ENCODE results near the gene STXBP2. TPM values are rescaled to one million over a fixed set of nuclear protein-coding genes. Genes with fewer than 3 reads are reported as not detected.

STXBP2 gene
- total and polyA plus RNA-seq, 9 of the 15 experiments (the other 6 are each of a cell fraction or from before 2014, with no cell fraction given): 2.5 to 163 (median 71.3) TPM

DNA sequence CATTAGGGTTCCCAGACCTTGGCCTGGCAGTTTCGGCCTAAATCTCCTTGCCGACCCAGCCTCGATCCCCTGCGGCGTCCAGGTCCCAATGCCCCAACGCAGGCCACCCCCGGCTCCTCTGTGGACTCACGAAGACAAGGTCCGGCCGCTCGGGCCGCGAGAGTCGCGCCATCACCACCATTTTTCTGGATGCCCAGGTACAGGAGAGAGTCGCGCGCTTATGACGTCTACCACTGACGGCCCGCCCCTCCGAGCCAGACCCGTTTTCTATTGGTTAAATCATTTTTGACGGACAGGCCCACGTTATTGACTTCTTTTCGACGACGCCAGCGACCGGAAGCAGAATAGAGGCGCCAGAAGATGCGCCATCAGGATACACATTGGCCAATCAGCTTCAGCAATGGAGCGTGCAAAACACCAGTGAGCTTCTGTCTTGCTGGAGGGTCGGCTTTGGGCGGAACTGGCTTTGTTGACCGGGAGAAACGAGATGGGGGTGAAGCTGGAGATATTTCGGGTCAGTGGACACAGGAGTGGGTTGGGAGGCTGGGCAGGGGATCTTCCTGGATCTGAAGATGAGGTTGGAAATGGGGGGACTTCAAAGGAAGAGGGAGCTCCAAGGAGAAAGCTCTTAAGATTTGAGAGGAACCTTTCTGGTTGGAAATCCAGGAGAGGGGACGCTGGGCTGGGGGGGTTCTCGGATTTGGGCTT, 7.4 kb upstream of the STXBP2 start, which contains the start of the genes PET100 and XAB2 (continued):
- TF ChIP-seq ZNF780A (CRISPR knock-in tag; IDR thresholded peaks at IDR 0.05) (no peak), RFX5 (IDR thresholded peaks at IDR 0.05; ENCODE audit: low read depth, low read length) (no peak), CBFA2T3 (IDR thresholded peaks at IDR 0.05) (no peak), CEBPB (tag; IDR thresholded peaks at IDR 0.05) (no peak), TGIF2 (CRISPR knock-in tag; IDR thresholded peaks at IDR 0.05) (no peak), MEF2D (tag; conservative IDR thresholded peaks at IDR 0.05; ENCODE audit: low read depth) (no peak), ZSCAN32 (CRISPR knock-in tag; IDR thresholded peaks at IDR 0.05) (no peak), SIN3A (IDR thresholded peaks at IDR 0.05; ENCODE audit: borderline replicate concordance in 2 of 2, control insufficient read depth in 1 of 2, low read depth in 2 of 2, low read length in 2 of 2) (peak; percentile 49 to 81; a peak in 3 of 4 replicates), HMG20A (CRISPR knock-in tag; conservative IDR thresholded peaks at IDR 0.05) (no peak)
- TF ChIP-seq, protein P1, sequence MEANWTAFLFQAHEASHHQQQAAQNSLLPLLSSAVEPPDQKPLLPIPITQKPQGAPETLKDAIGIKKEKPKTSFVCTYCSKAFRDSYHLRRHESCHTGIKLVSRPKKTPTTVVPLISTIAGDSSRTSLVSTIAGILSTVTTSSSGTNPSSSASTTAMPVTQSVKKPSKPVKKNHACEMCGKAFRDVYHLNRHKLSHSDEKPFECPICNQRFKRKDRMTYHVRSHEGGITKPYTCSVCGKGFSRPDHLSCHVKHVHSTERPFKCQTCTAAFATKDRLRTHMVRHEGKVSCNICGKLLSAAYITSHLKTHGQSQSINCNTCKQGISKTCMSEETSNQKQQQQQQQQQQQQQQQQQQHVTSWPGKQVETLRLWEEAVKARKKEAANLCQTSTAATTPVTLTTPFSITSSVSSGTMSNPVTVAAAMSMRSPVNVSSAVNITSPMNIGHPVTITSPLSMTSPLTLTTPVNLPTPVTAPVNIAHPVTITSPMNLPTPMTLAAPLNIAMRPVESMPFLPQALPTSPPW (CRISPR knock-in tag; IDR thresholded peaks at IDR 0.05): no peak; the same call in 1 of the 2 replicates
- TF ChIP-seq, protein P2, sequence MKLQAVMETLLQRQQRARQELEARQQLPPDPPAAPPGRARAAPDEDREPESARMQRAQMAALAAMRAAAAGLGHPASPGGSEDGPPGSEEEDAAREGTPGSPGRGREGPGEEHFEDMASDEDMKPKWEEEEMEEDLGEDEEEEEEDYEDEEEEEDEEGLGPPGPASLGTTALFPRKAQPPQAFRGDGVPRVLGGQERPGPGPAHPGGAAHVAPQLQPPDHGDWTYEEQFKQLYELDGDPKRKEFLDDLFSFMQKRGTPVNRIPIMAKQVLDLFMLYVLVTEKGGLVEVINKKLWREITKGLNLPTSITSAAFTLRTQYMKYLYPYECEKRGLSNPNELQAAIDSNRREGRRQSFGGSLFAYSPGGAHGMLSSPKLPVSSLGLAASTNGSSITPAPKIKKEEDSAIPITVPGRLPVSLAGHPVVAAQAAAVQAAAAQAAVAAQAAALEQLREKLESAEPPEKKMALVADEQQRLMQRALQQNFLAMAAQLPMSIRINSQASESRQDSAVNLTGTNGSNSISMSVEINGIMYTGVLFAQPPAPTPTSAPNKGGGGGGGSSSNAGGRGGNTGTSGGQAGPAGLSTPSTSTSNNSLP (IDR thresholded peaks at IDR 0.05; ENCODE audit: borderline replicate concordance, low read depth, low read length): no peak
- TF ChIP-seq, protein P3, sequence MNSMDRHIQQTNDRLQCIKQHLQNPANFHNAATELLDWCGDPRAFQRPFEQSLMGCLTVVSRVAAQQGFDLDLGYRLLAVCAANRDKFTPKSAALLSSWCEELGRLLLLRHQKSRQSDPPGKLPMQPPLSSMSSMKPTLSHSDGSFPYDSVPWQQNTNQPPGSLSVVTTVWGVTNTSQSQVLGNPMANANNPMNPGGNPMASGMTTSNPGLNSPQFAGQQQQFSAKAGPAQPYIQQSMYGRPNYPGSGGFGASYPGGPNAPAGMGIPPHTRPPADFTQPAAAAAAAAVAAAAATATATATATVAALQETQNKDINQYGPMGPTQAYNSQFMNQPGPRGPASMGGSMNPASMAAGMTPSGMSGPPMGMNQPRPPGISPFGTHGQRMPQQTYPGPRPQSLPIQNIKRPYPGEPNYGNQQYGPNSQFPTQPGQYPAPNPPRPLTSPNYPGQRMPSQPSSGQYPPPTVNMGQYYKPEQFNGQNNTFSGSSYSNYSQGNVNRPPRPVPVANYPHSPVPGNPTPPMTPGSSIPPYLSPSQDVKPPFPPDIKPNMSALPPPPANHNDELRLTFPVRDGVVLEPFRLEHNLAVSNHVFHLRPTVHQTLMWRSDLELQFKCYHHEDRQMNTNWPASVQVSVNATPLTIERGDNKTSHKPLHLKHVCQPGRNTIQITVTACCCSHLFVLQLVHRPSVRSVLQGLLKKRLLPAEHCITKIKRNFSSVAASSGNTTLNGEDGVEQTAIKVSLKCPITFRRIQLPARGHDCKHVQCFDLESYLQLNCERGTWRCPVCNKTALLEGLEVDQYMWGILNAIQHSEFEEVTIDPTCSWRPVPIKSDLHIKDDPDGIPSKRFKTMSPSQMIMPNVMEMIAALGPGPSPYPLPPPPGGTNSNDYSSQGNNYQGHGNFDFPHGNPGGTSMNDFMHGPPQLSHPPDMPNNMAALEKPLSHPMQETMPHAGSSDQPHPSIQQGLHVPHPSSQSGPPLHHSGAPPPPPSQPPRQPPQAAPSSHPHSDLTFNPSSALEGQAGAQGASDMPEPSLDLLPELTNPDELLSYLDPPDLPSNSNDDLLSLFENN (IDR thresholded peaks at IDR 0.05; ENCODE audit: low read depth in 2 of 2, low read length in 2 of 2): no peak; a peak in 1 of 4 replicates
- TF ChIP-seq, protein P4, sequence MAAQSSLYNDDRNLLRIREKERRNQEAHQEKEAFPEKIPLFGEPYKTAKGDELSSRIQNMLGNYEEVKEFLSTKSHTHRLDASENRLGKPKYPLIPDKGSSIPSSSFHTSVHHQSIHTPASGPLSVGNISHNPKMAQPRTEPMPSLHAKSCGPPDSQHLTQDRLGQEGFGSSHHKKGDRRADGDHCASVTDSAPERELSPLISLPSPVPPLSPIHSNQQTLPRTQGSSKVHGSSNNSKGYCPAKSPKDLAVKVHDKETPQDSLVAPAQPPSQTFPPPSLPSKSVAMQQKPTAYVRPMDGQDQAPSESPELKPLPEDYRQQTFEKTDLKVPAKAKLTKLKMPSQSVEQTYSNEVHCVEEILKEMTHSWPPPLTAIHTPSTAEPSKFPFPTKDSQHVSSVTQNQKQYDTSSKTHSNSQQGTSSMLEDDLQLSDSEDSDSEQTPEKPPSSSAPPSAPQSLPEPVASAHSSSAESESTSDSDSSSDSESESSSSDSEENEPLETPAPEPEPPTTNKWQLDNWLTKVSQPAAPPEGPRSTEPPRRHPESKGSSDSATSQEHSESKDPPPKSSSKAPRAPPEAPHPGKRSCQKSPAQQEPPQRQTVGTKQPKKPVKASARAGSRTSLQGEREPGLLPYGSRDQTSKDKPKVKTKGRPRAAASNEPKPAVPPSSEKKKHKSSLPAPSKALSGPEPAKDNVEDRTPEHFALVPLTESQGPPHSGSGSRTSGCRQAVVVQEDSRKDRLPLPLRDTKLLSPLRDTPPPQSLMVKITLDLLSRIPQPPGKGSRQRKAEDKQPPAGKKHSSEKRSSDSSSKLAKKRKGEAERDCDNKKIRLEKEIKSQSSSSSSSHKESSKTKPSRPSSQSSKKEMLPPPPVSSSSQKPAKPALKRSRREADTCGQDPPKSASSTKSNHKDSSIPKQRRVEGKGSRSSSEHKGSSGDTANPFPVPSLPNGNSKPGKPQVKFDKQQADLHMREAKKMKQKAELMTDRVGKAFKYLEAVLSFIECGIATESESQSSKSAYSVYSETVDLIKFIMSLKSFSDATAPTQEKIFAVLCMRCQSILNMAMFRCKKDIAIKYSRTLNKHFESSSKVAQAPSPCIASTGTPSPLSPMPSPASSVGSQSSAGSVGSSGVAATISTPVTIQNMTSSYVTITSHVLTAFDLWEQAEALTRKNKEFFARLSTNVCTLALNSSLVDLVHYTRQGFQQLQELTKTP (IDR thresholded peaks at IDR 0.05; ENCODE audit: low read depth in 1 of 2, partially characterized antibody in 2 of 2): peak in 1 of 2 experiments; percentile 80
- TF ChIP-seq, protein P5, sequence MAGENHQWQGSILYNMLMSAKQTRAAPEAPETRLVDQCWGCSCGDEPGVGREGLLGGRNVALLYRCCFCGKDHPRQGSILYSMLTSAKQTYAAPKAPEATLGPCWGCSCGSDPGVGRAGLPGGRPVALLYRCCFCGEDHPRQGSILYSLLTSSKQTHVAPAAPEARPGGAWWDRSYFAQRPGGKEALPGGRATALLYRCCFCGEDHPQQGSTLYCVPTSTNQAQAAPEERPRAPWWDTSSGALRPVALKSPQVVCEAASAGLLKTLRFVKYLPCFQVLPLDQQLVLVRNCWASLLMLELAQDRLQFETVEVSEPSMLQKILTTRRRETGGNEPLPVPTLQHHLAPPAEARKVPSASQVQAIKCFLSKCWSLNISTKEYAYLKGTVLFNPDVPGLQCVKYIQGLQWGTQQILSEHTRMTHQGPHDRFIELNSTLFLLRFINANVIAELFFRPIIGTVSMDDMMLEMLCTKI (IDR thresholded peaks at IDR 0.05; ENCODE audit: partially characterized antibody): no peak
